K562 (cell line): ENCODE data around the gene USP32. TPM values are rescaled to one million over a fixed set of nuclear protein-coding genes. Genes with fewer than 3 reads are reported as not detected.

Source experiments
- ATAC-seq: fragments of 200-7000 bp; cut with Tn5 transposase; 3 replicates; pipeline ENCODE4 v1.9.1; 2020; ENCODE audit warnings: moderate library complexity
- BruUV-seq: library from RNA; stranded (reverse); fragments of 400-500 nt; replicated peaks from 2 replicates; lab custom pipeline; 2021; lab: Mats Ljungman, UMichigan
- CTCF ChIA-PET: fragments of 300-600 bp; formaldehyde crosslinking; extraction: SDS; loops from one replicate; lab custom pipeline; 2021; ENCODE audit warnings: low intra/inter-chr PET ratio; lab: Yijun Ruan, JAX
- POLR2A ChIA-PET: fragments of 300-600, 350-650 bp; sonication (Branson Sonifier 250); formaldehyde crosslinking; extraction: SDS; loops from one replicate; lab custom pipeline; 2021; ENCODE audit warnings: antibody characterized with exemption, inconsistent platforms; lab: Yijun Ruan, JAX
- DNase-seq, 4 experiments: peaks; one replicate each; pipeline versions ENCODE4 v3.0.0 to v3.0.0-alpha.2; 2011 to 2018; ENCODE audit warnings: low spot score in 3 of 4, mixed read lengths in 3 of 4; ENCODE audit errors: extremely low read depth in 1 of 4
- FAIRE-seq: peaks from 2 replicates; lab custom pipeline; 2011; peaks lifted over from hg19 to GRCh38; lab: Jason Lieb, UNC
- H2AFZ ChIP-seq: 2 replicates; pipeline ENCODE4 v1.6.0; 2011; ENCODE audit warnings: low read depth, low read length, control low read depth, inconsistent platforms
- H3K27ac ChIP-seq: fragments of 200-600 bp; 3 replicates; pipeline ENCODE4 v1.8.0; 2011; ENCODE audit warnings: low read depth, mild to moderate bottlenecking, control low read depth, inconsistent platforms, low read length, moderate library complexity, mixed read lengths; ENCODE audit errors: extremely low read depth
- H3K27me3 ChIP-seq, 2 experiments: fragments of 300-600 bp in 1 of 2; 2 replicates in 1 of 2; 3 replicates in 1 of 2; pipeline versions ENCODE4 v1.6.0 to v1.8.0; 2011; ENCODE audit warnings: inconsistent platforms in 2 of 2, low read length in 2 of 2, mild to moderate bottlenecking in 1 of 2, mixed read lengths in 1 of 2, moderate library complexity in 1 of 2; ENCODE audit not compliant: control insufficient read depth in 2 of 2, insufficient read depth in 2 of 2
- H3K36me3 ChIP-seq: fragments of 300-600 bp; 3 replicates; pipeline ENCODE4 v1.8.0; 2011; ENCODE audit warnings: mild to moderate bottlenecking, low read length, inconsistent platforms; ENCODE audit not compliant: control insufficient read depth, insufficient read depth
- H3K4me1 ChIP-seq, 2 experiments: fragments of 200-600 bp in 1 of 2; replicated peaks in 1 of 2; 2 replicates in 1 of 2; 3 replicates in 1 of 2; pipeline versions ENCODE4 v1.5.1 to v1.8.0; 2011; ENCODE audit warnings: inconsistent platforms in 2 of 2, low read length in 2 of 2, mild to moderate bottlenecking in 1 of 2, mixed read lengths in 1 of 2, moderate library complexity in 1 of 2; ENCODE audit not compliant: control insufficient read depth in 2 of 2, insufficient read depth in 2 of 2
- H3K4me2 ChIP-seq: 2 replicates; pipeline ENCODE4 v1.6.1; 2011; ENCODE audit warnings: low read length, control low read depth, inconsistent platforms, mixed read lengths; ENCODE audit not compliant: insufficient read depth
- H3K4me3 ChIP-seq: fragments of 200-600 bp; sonication (generic), shearing (Covaris generic); 2 replicates; pipeline ENCODE4 v1.5.1; 2016; ENCODE audit warnings: control low read depth, inconsistent platforms
- H3K79me2 ChIP-seq: fragments of 200-600 bp; 3 replicates; pipeline ENCODE4 v1.8.0; 2011; ENCODE audit warnings: low read length, inconsistent platforms; ENCODE audit not compliant: control insufficient read depth, insufficient read depth
- H3K9ac ChIP-seq, 2 experiments: 2 replicates each; pipeline versions ENCODE4 v1.6.0 to v1.6.1; 2011; ENCODE audit warnings: low read depth in 2 of 2, low read length in 2 of 2, control low read depth in 1 of 2, inconsistent platforms in 1 of 2, mild to moderate bottlenecking in 1 of 2, mixed read lengths in 1 of 2; ENCODE audit not compliant: insufficient read depth in 1 of 2
- H3K9me1 ChIP-seq: one replicate; pipeline ENCODE4 v1.6.0; 2011; ENCODE audit warnings: inconsistent platforms, mild to moderate bottlenecking, low read length, moderate library complexity; ENCODE audit not compliant: control insufficient read depth, insufficient read depth
- H3K9me3 ChIP-seq: replicated peaks from 2 replicates; pipeline ENCODE4 v1.5.1; 2011; ENCODE audit warnings: low read depth, low read length, inconsistent platforms; ENCODE audit not compliant: control insufficient read depth, insufficient read depth
- H4K20me1 ChIP-seq: replicated peaks from 2 replicates; pipeline ENCODE4 v1.6.1; 2011; ENCODE audit warnings: low read length, inconsistent platforms, mixed read lengths; ENCODE audit not compliant: control insufficient read depth, insufficient read depth
- BACH1 ChIP-seq: fragments of 200-800 bp; sonication (Bioruptor generic); IDR thresholded peaks from 2 replicates; pipeline ENCODE4 v1.6.1; 2016; ENCODE audit warnings: missing genetic modification characterization, missing compliant biosample characterization
- DNMT1 ChIP-seq: fragments of 450-650 bp; IDR thresholded peaks from 2 replicates; pipeline ENCODE4 v1.6.1; 2016; ENCODE audit warnings: antibody characterized with exemption, mild to moderate bottlenecking
- NCOA4 ChIP-seq: fragments of 450-650 bp; IDR thresholded peaks from 2 replicates; pipeline ENCODE4 v1.6.1; 2018; ENCODE audit warnings: mild to moderate bottlenecking; ENCODE audit not compliant: partially characterized antibody
- PTBP1 ChIP-seq: fragments of 200-400 bp; formaldehyde crosslinking; IDR thresholded peaks from 2 replicates; pipeline ENCODE4 v1.6.1; 2017; ENCODE audit warnings: low read depth, low read length
- SAP30 ChIP-seq: fragments of 200-600 bp; sonication (generic); IDR thresholded peaks from 2 replicates; pipeline ENCODE4 v1.6.1; 2012; ENCODE audit warnings: borderline replicate concordance, low read depth, mild to moderate bottlenecking, moderate library complexity, low read length, control low read depth, inconsistent platforms; ENCODE audit not compliant: insufficient read depth, poor library complexity, severe bottlenecking
- STAT5A ChIP-seq: IDR thresholded peaks from 2 replicates; pipeline ENCODE4 v1.6.1; 2012; ENCODE audit warnings: low read length, inconsistent platforms, borderline replicate concordance
- TEAD1 ChIP-seq, 2 experiments: fragments of 450-650 bp in 1 of 2; sonication (generic) in 1 of 2; formaldehyde crosslinking; IDR thresholded peaks; 2 replicates each; pipeline versions ENCODE4 v1.4.0 to v1.8.0; 2020 to 2022; ENCODE audit warnings: mild to moderate bottlenecking in 2 of 2, missing genetic modification reagents in 1 of 2
- YBX1 ChIP-seq: fragments of 450-650 bp; IDR thresholded peaks from 2 replicates; pipeline ENCODE4 v1.7.1; 2016; ENCODE audit warnings: mild to moderate bottlenecking
- ZFP1 ChIP-seq: fragments of 450-650 bp; formaldehyde crosslinking; IDR thresholded peaks from 2 replicates; pipeline ENCODE4 v1.4.0; 2020; ENCODE audit warnings: mild to moderate bottlenecking, mixed read lengths
- ZNF280A ChIP-seq: fragments of 450-650 bp; IDR thresholded peaks from 2 replicates; pipeline ENCODE4 v1.6.1; 2018; ENCODE audit warnings: mild to moderate bottlenecking, low read depth; ENCODE audit not compliant: partially characterized antibody
- ZNF764 ChIP-seq: fragments of 250-450 bp; sonication (Bioruptor Pico); IDR thresholded peaks from 2 replicates; pipeline ENCODE4 v1.4.0; 2020; ENCODE audit warnings: low read depth, mild to moderate bottlenecking, moderate library complexity
- WGBS: fragments of 100-300 bp; shearing (Covaris generic); methylation state at CpG from one replicate; pipeline ENCODE4 v1.1.6; 2016; ENCODE audit warnings: low coverage, mixed read lengths; ENCODE audit not compliant: insufficient coverage; ENCODE audit errors: missing lambda C conversion rate; 5-methylcytosine and 5-hydroxymethylcytosine counted together
- in situ Hi-C: fragments of 300-500 bp; cut with MboI; formaldehyde crosslinking; loops from 4 replicates; pipeline ENCODE4 v1.15.0; 2018; ENCODE audit warnings: inconsistent platforms, mixed read lengths
- intact Hi-C: fragments of 100-400 bp; cut with micrococcal nuclease; formaldehyde crosslinking; loops from 2 replicates; pipeline ENCODE4 v1.14.2; 2022
- polyA plus RNA-seq, 8 experiments: library from polyadenylated mRNA; depleted of rRNA in 4 of 8; stranded (reverse) in 5 of 8; unstranded in 3 of 8; fragments of >200 nt; fragmentation: Nextera tagmentation in 2 of 8; fragmentation: Illumina TruSeq in 1 of 8; extraction: Ambion mirVana in 2 of 8; extraction: Trizol in 1 of 8; gene quantifications; 2 replicates each; pipeline versions ENCODE4 v1.2.1 to v1.2.3, GENCODE V29; 2011 to 2014; ENCODE audit warnings: inconsistent platforms in 1 of 8, missing spikeins in 1 of 8
- total RNA-seq, 7 experiments: library from RNA; depleted of rRNA in 6 of 7; stranded (reverse); fragments of >200 nt in 6 of 7; fragmentation: Illumina TruSeq in 2 of 7; extraction: Trizol in 2 of 7; gene quantifications; 2 replicates each; pipeline versions ENCODE4 v1.2.1 to v1.2.3, GENCODE V29; 2011 to 2021; ENCODE audit warnings: low replicate concordance in 1 of 7
- TF ChIP-seq, protein P1 (sequence below), 2 experiments: fragments of 450-650 bp in 1 of 2; sonication (generic) in 1 of 2; formaldehyde crosslinking; conservative IDR thresholded peaks; 2 replicates each; pipeline versions ENCODE4 v1.4.0 to v1.8.1; 2020 to 2022; ENCODE audit warnings: mild to moderate bottlenecking in 1 of 2, missing genetic modification reagents in 1 of 2
- TF ChIP-seq, protein P2 (sequence below): sonication (generic); formaldehyde crosslinking; IDR thresholded peaks from 2 replicates; pipeline ENCODE4 v1.8.0; 2022; ENCODE audit warnings: mild to moderate bottlenecking, missing genetic modification reagents

Gene USP32
- total and polyA plus RNA-seq, 9 of the 15 experiments (the other 6 are each of a cell fraction or from before 2014, with no cell fraction given): 18.0 to 69.3 (median 47.1) TPM

GRCh38 chr17:60390186-60390585 lies 1.7 kb downstream of the USP32 start:
- POLR2A ChIA-PET: interaction anchor here (1.3 to 1.5 kb wide), 3 partner anchors 8 to 39 kb away, joined by 3 to 4 read pairs (median 3); no protein-coding TSS in a partner anchor
- intact Hi-C loops: loop anchor here (5.0 kb wide), 1 partner anchor 212 kb away; the partner anchor contains the start of gene PPM1D
- TF ChIP-seq DNMT1 (no peak), ZNF764 (no peak), TEAD1 (CRISPR knock-in tag; IDR thresholded peaks at IDR 0.05) (no peak), STAT5A (no peak), PTBP1 (no peak), SAP30 (no peak), BACH1 (tag) (no peak), ZFP1 (CRISPR knock-in tag) (no peak), NCOA4 (no peak), YBX1 (no peak), ZNF280A (no peak)
- TF ChIP-seq, protein P1, sequence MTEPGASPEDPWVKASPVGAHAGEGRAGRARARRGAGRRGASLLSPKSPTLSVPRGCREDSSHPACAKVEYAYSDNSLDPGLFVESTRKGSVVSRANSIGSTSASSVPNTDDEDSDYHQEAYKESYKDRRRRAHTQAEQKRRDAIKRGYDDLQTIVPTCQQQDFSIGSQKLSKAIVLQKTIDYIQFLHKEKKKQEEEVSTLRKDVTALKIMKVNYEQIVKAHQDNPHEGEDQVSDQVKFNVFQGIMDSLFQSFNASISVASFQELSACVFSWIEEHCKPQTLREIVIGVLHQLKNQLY (CRISPR knock-in tag; conservative IDR thresholded peaks at IDR 0.05): no peak
- TF ChIP-seq, protein P2, sequence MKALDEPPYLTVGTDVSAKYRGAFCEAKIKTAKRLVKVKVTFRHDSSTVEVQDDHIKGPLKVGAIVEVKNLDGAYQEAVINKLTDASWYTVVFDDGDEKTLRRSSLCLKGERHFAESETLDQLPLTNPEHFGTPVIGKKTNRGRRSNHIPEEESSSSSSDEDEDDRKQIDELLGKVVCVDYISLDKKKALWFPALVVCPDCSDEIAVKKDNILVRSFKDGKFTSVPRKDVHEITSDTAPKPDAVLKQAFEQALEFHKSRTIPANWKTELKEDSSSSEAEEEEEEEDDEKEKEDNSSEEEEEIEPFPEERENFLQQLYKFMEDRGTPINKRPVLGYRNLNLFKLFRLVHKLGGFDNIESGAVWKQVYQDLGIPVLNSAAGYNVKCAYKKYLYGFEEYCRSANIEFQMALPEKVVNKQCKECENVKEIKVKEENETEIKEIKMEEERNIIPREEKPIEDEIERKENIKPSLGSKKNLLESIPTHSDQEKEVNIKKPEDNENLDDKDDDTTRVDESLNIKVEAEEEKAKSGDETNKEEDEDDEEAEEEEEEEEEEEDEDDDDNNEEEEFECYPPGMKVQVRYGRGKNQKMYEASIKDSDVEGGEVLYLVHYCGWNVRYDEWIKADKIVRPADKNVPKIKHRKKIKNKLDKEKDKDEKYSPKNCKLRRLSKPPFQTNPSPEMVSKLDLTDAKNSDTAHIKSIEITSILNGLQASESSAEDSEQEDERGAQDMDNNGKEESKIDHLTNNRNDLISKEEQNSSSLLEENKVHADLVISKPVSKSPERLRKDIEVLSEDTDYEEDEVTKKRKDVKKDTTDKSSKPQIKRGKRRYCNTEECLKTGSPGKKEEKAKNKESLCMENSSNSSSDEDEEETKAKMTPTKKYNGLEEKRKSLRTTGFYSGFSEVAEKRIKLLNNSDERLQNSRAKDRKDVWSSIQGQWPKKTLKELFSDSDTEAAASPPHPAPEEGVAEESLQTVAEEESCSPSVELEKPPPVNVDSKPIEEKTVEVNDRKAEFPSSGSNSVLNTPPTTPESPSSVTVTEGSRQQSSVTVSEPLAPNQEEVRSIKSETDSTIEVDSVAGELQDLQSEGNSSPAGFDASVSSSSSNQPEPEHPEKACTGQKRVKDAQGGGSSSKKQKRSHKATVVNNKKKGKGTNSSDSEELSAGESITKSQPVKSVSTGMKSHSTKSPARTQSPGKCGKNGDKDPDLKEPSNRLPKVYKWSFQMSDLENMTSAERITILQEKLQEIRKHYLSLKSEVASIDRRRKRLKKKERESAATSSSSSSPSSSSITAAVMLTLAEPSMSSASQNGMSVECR: no peak

More at GRCh38 chr17:60390186-60390585, 1.7 kb downstream of the USP32 start:
- Histone ChIP-seq H3K79me2 (peaks cover 78% of the 10 kb centered on the region), H2AFZ (no peak overlapping the region), H3K9me1 (no peaks in the 10 kb centered on the region), H3K27me3 (no peaks in the 10 kb centered on the region), H3K9ac (peak overlapping the region; percentile 49 to 92; a peak in 3 of 4 replicates), H4K20me1 (no peaks in the 10 kb centered on the region), H3K4me3 (peak overlapping the region; percentile 84), H3K4me1 (peaks cover 7 to 20% of the 10 kb centered on the region in 2 experiments), H3K4me2 (peak overlapping the region; percentile 100), H3K36me3 (peaks cover 8% of the 10 kb centered on the region; the same call in 2 of the 3 replicates), H3K27ac (peak overlapping the region; percentile 94), H3K9me3 (no peaks in the 10 kb centered on the region)
- in situ Hi-C loops: no loop called here
- FAIRE-seq (peak; percentile 37), ATAC-seq (peak; percentile 15), DNase-seq (peak in 2 of 4 experiments; percentile 36 to 73)
- WGBS: 3% methylated on average over 2 of the region's 2 CpGs
- CTCF ChIA-PET: no interaction called here
- BruUV-seq: no TSS peak
